ENCODE data around the gene CDYL.
"Not testable (repeated sequence)": the region's sequence is repeated elsewhere in the genome, so short reads cannot be mapped to it uniquely, and the experiment has no call there.

The CDYL gene

GRCh38 chr6:4818272-4818938, 42.2 kb downstream of the CDYL start:
- H3K4me3 ChIP-seq (ENCODE audit: control insufficient read depth, low read depth, low read length): no peak overlapping the region
- TF ChIP-seq, protein P1, sequence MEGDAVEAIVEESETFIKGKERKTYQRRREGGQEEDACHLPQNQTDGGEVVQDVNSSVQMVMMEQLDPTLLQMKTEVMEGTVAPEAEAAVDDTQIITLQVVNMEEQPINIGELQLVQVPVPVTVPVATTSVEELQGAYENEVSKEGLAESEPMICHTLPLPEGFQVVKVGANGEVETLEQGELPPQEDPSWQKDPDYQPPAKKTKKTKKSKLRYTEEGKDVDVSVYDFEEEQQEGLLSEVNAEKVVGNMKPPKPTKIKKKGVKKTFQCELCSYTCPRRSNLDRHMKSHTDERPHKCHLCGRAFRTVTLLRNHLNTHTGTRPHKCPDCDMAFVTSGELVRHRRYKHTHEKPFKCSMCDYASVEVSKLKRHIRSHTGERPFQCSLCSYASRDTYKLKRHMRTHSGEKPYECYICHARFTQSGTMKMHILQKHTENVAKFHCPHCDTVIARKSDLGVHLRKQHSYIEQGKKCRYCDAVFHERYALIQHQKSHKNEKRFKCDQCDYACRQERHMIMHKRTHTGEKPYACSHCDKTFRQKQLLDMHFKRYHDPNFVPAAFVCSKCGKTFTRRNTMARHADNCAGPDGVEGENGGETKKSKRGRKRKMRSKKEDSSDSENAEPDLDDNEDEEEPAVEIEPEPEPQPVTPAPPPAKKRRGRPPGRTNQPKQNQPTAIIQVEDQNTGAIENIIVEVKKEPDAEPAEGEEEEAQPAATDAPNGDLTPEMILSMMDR (IDR thresholded peaks at IDR 0.05; ENCODE audit: control insufficient read depth, insufficient read depth, low read depth, low read length, missing control alignments): no peak
- DNase-seq (ENCODE audit: low read depth): no peak

DNA sequence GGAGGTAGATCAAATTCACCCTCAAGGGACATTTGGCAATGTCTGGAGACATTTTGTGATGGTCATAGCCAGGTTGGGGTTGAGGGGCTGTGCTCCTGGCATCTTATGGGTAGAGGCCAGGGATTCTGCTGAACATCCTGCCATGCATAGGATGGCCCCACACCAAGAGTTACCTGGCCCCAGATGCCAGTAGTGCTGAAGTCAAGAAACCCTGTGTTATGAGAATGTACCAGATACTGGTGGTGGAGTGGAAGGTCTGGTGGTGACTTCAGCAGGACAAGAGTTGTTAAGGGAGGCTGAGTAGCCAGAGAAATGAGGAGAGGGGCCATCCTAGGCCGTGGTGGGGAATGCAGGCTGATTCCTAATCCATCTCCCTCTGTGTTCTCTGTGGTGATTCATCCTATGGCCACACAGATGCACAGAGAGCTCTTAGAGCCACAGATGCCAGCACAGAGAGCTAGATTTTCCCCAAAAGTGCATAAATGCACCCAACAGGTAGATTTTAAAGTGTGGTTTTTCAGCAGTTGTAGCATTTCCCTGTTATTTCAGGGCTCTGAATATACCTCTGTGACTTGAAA, 43.6 kb downstream of the CDYL start:
- TF ChIP-seq, protein P1 (IDR thresholded peaks at IDR 0.05; ENCODE audit: control insufficient read depth, insufficient read depth, low read depth, low read length, missing control alignments): no peak
- no peak for DNase-seq (ENCODE audit: low read depth)

DNA sequence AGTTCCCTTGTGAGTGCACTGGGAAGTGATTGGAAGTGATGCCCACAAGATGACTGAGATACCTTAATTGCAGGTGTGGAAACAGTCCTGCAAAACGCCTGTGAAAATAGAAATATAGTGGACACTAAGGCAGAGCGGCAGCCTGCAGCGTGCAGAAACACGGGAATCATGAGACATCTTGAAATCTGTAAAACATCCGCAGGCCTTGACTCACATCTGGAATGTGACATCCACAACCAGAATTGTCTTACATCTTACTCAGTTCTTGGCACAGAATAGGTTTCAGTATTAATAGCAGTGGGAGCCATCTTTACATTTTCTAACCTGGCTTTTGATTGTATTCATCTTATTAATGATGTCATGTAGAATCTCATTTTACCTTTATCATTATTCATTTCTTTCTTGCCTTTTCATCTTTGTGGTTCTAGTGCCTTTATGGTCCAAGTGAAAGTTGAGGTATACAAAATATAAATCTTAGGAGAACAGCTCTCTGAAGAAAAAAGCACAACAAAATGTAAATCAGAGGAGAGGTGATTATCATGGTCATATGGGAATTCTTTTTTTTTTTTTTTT, 44.6 kb downstream of the CDYL start:
- no peak overlapping the region for H3K4me3 ChIP-seq (ENCODE audit: control insufficient read depth, low read depth, low read length)
- TF ChIP-seq, protein P1 (IDR thresholded peaks at IDR 0.05; ENCODE audit: control insufficient read depth, insufficient read depth, low read depth, low read length, missing control alignments): no peak
- peak; percentile 37 for DNase-seq (ENCODE audit: low read depth)

More for the DNA sequence above, 43.6 kb downstream of the CDYL start:
- no peak overlapping the region for H3K4me3 ChIP-seq (ENCODE audit: control insufficient read depth, low read depth, low read length)

GRCh38 chr6:4822476-4822875, 46.3 kb downstream of the CDYL start:
- TF ChIP-seq, protein P1 (IDR thresholded peaks at IDR 0.05; ENCODE audit: control insufficient read depth, insufficient read depth, low read depth, low read length, missing control alignments): no peak
- DNase-seq (ENCODE audit: low read depth): no peak

DNA sequence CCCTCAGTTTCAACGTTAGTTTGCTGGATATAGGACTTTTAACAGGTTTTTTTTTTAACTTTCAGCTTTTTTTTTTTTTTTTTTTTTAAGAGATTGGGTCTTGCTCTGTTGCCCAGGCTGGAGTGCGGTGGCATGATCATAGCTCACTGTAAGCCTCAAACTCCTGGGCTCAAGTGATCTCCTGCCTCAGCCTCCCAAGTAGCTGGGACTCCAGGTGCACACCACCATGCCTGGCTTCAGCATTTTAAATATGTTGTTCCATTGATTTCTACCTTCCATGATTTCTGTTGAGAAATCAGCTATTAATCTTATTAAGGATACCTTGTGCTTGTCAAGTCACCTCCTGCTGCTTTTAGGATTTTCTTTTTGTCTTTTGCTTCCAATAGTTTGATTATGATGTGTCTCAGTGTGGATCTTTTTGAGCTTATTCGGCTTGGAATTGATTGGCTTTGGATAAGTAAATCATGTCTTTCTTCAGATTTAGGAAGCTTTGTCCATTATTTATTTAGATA, 52.0 kb downstream of the CDYL start:
- no peak overlapping the region for H3K4me3 ChIP-seq (ENCODE audit: control insufficient read depth, low read depth, low read length)
- TF ChIP-seq, protein P1 (IDR thresholded peaks at IDR 0.05; ENCODE audit: control insufficient read depth, insufficient read depth, low read depth, low read length, missing control alignments): no peak
- no peak for DNase-seq (ENCODE audit: low read depth)

More at GRCh38 chr6:4822476-4822875, 46.3 kb downstream of the CDYL start:
- no peak overlapping the region for H3K4me3 ChIP-seq (ENCODE audit: control insufficient read depth, low read depth, low read length)

DNA sequence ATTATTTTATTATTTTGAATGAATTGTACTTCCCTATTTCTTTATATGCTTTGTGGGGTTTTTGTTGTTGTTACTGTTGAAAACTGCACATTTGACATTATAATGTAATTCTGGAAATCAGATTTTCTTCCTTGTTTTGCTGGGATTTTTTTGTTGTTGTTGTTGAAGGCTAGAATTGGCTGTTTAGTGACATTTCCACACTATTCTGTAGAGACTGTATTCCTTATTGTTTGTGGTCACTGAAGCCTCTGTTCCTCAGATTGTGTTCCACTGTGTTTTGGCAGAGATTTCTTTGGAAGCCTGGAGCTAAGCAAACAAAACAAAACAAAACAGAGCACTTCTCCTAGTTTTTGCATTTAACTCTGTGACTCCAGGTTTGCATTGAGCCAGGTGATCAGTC, 52.9 kb downstream of the CDYL start:
- H3K4me3 ChIP-seq (ENCODE audit: control insufficient read depth, low read depth, low read length): no peak overlapping the region
- TF ChIP-seq, protein P1 (IDR thresholded peaks at IDR 0.05; ENCODE audit: control insufficient read depth, insufficient read depth, low read depth, low read length, missing control alignments): no peak
- no peak for DNase-seq (ENCODE audit: low read depth)

DNA sequence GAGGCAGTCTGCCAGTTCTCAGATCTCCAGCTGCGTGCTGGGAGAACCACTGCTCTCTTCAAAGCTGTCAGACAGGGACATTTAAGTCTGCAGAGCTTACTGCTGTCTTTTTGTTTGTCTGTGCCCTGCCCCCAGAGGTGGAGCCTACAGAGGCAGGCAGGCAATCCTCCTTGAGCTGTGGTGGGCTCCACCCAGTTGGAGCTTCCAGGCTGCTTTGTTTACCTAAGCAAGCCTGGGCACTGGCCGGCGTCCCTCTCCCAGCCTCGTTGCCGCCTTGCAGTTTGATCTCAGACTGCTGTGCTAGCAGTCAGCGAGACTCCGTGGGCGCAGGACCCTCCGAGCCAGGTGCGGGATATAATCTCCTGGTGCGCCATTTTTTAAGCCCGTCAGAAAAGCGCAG, 59.3 kb downstream of the CDYL start:
- H3K4me3 ChIP-seq (ENCODE audit: control insufficient read depth, low read depth, low read length); DNase-seq (ENCODE audit: low read depth): not testable (repeated sequence)
